HFFc6 (cell line): ENCODE data around the gene DHRS7B. TPM values are rescaled to one million over a fixed set of nuclear protein-coding genes. Genes with fewer than 3 reads are reported as not detected.

Experiments used
- DNase-seq: peaks from one replicate; pipeline ENCODE4 v3.0.0-alpha.2; 2018
- H3K27ac Mint-ChIP-seq: 2 replicates; pipeline ENCODE4 v1.8.0; 2020; ENCODE audit warnings: mild to moderate bottlenecking, mixed read lengths
- H3K27me3 Mint-ChIP-seq: 2 replicates; pipeline ENCODE4 v1.8.0; 2021; ENCODE audit warnings: mild to moderate bottlenecking, moderate library complexity, mixed read lengths; ENCODE audit not compliant: insufficient read depth
- H3K36me3 Mint-ChIP-seq: 2 replicates; pipeline ENCODE4 v1.8.0; 2021; ENCODE audit warnings: low read depth, mixed read lengths
- H3K4me1 Mint-ChIP-seq: 2 replicates; pipeline ENCODE4 v1.8.0; 2020; ENCODE audit warnings: low read depth, mixed read lengths
- H3K4me3 Mint-ChIP-seq: 2 replicates; pipeline ENCODE4 v1.8.0; 2020; ENCODE audit warnings: mild to moderate bottlenecking, moderate library complexity, mixed read lengths
- H3K9me3 Mint-ChIP-seq: 2 replicates; pipeline ENCODE4 v1.8.0; 2020; ENCODE audit warnings: mild to moderate bottlenecking, mixed read lengths
- CTCF ChIP-seq: fragments of 200-600 bp; sonication (generic); IDR thresholded peaks from 2 replicates; pipeline ENCODE4 v1.5.0; 2021; ENCODE audit warnings: antibody characterized with exemption, mild to moderate bottlenecking
- total RNA-seq, 6 experiments: library from RNA; stranded (reverse); fragmentation: NEBNext Ultra II Directional; extraction: Animal tissue kit (Norgen Biotek cat#: 25700); gene quantifications; 2 replicates in 1 of 6; 3 replicates in 5 of 6; pipeline ENCODE4 v1.2.3, GENCODE V29; 2021

Gene DHRS7B
- total RNA-seq, 6 experiments from 2014 or later: 12.3 to 20.8 (median 14.7) TPM

GRCh38 chr17:21162394-21162775 lies 35.6 kb downstream of the DHRS7B start:
- Mint-ChIP-seq H3K4me3 (peak overlapping the region; percentile 78), H3K9me3 (no peaks in the 10 kb centered on the region), H3K36me3 (no peaks in the 10 kb centered on the region), H3K27me3 (no peaks in the 10 kb centered on the region), H3K4me1 (peaks cover 36% of the 10 kb centered on the region), H3K27ac (peak overlapping the region; percentile 93)
- no peak for DNase-seq
- no peak for TF ChIP-seq CTCF

- TF ChIP-seq CTCF: peak; percentile 59
- Mint-ChIP-seq H3K4me1 (peaks cover 40% of the 10 kb centered on the region), H3K27ac (peak overlapping the region; percentile 93), H3K9me3 (no peaks in the 10 kb centered on the region), H3K36me3 (no peaks in the 10 kb centered on the region), H3K4me3 (no peak overlapping the region), H3K27me3 (no peaks in the 10 kb centered on the region)
- no peak for DNase-seq
Measured at GRCh38 chr17:21163101-21163500, 36.3 kb downstream of the DHRS7B start.

- Mint-ChIP-seq H3K4me1 (peaks cover 40% of the 10 kb centered on the region), H3K36me3 (no peaks in the 10 kb centered on the region), H3K9me3 (no peaks in the 10 kb centered on the region), H3K27me3 (no peaks in the 10 kb centered on the region; the same call in 1 of the 2 replicates), H3K4me3 (no peak overlapping the region), H3K27ac (no peak overlapping the region)
- no peak for DNase-seq
- TF ChIP-seq CTCF: no peak
Measured at GRCh38 chr17:21164216-21164615, 37.5 kb downstream of the DHRS7B start.

GRCh38 chr17:21164620-21165019 lies 37.9 kb downstream of the DHRS7B start:
- DNase-seq: no peak
- peaks cover 40% of the 10 kb centered on the region for H3K4me1 Mint-ChIP-seq
- H3K27ac Mint-ChIP-seq: no peak overlapping the region
- no peaks in the 10 kb centered on the region; the same call in 1 of the 2 replicates for H3K27me3 Mint-ChIP-seq
- no peaks in the 10 kb centered on the region for H3K9me3 Mint-ChIP-seq
- no peaks in the 10 kb centered on the region for H3K36me3 Mint-ChIP-seq
- no peak for TF ChIP-seq CTCF
- H3K4me3 Mint-ChIP-seq: no peak overlapping the region

GRCh38 chr17:21165922-21166594 lies 39.3 kb downstream of the DHRS7B start:
- no peak overlapping the region for H3K27ac Mint-ChIP-seq
- H3K4me1 Mint-ChIP-seq: peaks cover 32% of the 10 kb centered on the region
- no peaks in the 10 kb centered on the region for H3K9me3 Mint-ChIP-seq
- H3K27me3 Mint-ChIP-seq: no peaks in the 10 kb centered on the region; the same call in 1 of the 2 replicates
- TF ChIP-seq CTCF: no peak
- no peaks in the 10 kb centered on the region for H3K36me3 Mint-ChIP-seq
- DNase-seq: no peak
- no peak overlapping the region for H3K4me3 Mint-ChIP-seq
